Measurements from ENCODE around the gene KIFC1.

Gene KIFC1

GRCh38 chr6:33414592-33415271 lies 23.1 kb downstream of the KIFC1 start:
- DNase-seq (ENCODE audit: low spot score) = no peak
- in situ Hi-C loops (cut with MboI; ENCODE audit: low pct_unique_long_range_greater_than_20kb, low sequenced_read_pairs, unreplicated experiment) = no loop called here
- peak; percentile 40 for TF ChIP-seq CTCF (IDR thresholded peaks at IDR 0.05; ENCODE audit: extremely low read depth, insufficient read depth, missing control alignments)

- no peak for TF ChIP-seq CTCF (IDR thresholded peaks at IDR 0.05; ENCODE audit: extremely low read depth, insufficient read depth, missing control alignments)
- in situ Hi-C loops (cut with MboI; ENCODE audit: low pct_unique_long_range_greater_than_20kb, low sequenced_read_pairs, unreplicated experiment) = no loop called here
- DNase-seq (ENCODE audit: low spot score) = no peak
These were observed 24.2 kb downstream of the KIFC1 start for GRCh38 chr6:33415831-33416230.

- in situ Hi-C loops (cut with MboI; ENCODE audit: low pct_unique_long_range_greater_than_20kb, low sequenced_read_pairs, unreplicated experiment) = no loop called here
- no peak for TF ChIP-seq CTCF (IDR thresholded peaks at IDR 0.05; ENCODE audit: extremely low read depth, insufficient read depth, missing control alignments)
- peak; percentile 66 for DNase-seq (ENCODE audit: low spot score)
These were observed 24.9 kb downstream of the KIFC1 start for GRCh38 chr6:33416386-33417127.

- DNase-seq (ENCODE audit: low spot score) = no peak
- no peak for TF ChIP-seq CTCF (IDR thresholded peaks at IDR 0.05; ENCODE audit: extremely low read depth, insufficient read depth, missing control alignments)
- in situ Hi-C loops (cut with MboI; ENCODE audit: low pct_unique_long_range_greater_than_20kb, low sequenced_read_pairs, unreplicated experiment) = no loop called here
These were observed 25.7 kb downstream of the KIFC1 start for GRCh38 chr6:33417128-33417902.

GRCh38 chr6:33417903-33418689 lies 26.5 kb downstream of the KIFC1 start, which contains the start of gene CUTA:
TSS of gene CUTA (minus strand) at chr6:33418107. CDS start at chr6:33418000, 107 bp downstream.
- TF ChIP-seq CTCF (IDR thresholded peaks at IDR 0.05; ENCODE audit: extremely low read depth, insufficient read depth, missing control alignments) = peak; percentile 40
- in situ Hi-C loops (cut with MboI; ENCODE audit: low pct_unique_long_range_greater_than_20kb, low sequenced_read_pairs, unreplicated experiment) = no loop called here
- peak; percentile 95 for DNase-seq (ENCODE audit: low spot score)
